ENCODE measurements around the gene CASKIN1.

The CASKIN1 gene

GRCh38 chr16:2199621-2200139, 3.3 kb upstream of the CASKIN1 start:
- DNase-seq (ENCODE audit: extremely low read depth, insufficient read length) = no peak
- peaks cover 2% of the 10 kb centered on the region; the same call in 1 of the 2 replicates for H3K27me3 ChIP-seq (replicated peaks; ENCODE audit: control insufficient read depth, insufficient read depth, low read length)
- TF ChIP-seq CTCF (IDR thresholded peaks at IDR 0.05; ENCODE audit: insufficient read depth, low read length, poor library complexity, severe bottlenecking) = no peak
- no peak overlapping the region for H3K4me3 ChIP-seq (replicated peaks; ENCODE audit: low read depth, low read length)
- no peaks in the 10 kb centered on the region for H3K36me3 ChIP-seq (ENCODE audit: control insufficient read depth, insufficient read depth, low read length)

DNA sequence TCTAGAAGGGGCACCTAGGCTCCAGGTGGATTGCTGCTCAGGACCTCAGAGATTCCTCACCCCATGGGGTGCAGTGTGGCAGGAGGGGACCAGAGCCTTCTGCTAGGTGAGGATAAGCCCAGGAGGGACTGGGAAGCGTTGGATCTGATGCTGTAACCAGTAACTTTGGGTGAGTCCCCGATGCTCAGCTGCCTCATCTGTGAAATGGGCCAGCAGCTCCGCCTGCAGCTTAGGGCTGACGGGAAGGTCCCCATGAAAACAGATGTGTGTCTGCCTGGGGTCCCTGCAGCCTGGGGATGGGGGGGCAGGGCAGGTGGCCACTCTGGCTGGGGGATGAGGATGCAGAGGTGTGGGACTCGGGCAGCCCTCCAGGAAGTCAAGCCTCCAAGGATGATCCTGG, 2.7 kb upstream of the CASKIN1 start:
- TF ChIP-seq CTCF (IDR thresholded peaks at IDR 0.05; ENCODE audit: insufficient read depth, low read length, poor library complexity, severe bottlenecking) = no peak
- no peak for DNase-seq (ENCODE audit: extremely low read depth, insufficient read length)
- H3K4me3 ChIP-seq (replicated peaks; ENCODE audit: low read depth, low read length) = no peak overlapping the region
- no peaks in the 10 kb centered on the region for H3K36me3 ChIP-seq (ENCODE audit: control insufficient read depth, insufficient read depth, low read length)
- peaks cover 2% of the 10 kb centered on the region; the same call in 1 of the 2 replicates for H3K27me3 ChIP-seq (replicated peaks; ENCODE audit: control insufficient read depth, insufficient read depth, low read length)

DNA sequence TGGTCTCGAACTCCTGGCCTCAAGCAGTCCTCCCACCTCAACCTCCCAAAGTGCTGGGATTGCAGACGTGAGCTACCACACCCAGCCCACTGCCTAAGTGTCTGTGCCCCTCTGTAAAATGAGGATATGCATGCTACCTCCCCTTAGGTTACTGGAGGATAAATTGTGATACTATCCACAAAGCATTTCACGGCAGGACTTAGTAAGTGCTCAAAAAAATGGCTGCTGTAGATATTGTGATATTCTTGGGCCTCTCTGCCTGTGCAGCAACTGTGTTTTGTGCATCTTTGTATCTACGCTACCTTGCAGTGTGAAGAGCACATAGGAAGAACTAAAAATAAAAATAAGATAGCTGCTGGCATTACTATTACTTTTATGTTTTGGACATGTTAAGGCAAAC, 1.9 kb upstream of the CASKIN1 start:
- Histone ChIP-seq H3K4me3 (replicated peaks; ENCODE audit: low read depth, low read length) (no peak overlapping the region), H3K27me3 (replicated peaks; ENCODE audit: control insufficient read depth, insufficient read depth, low read length) (peaks cover 2% of the 10 kb centered on the region; the same call in 1 of the 2 replicates), H3K36me3 (ENCODE audit: control insufficient read depth, insufficient read depth, low read length) (no peaks in the 10 kb centered on the region)
- no peak for DNase-seq (ENCODE audit: extremely low read depth, insufficient read length)
- TF ChIP-seq CTCF (IDR thresholded peaks at IDR 0.05; ENCODE audit: insufficient read depth, low read length, poor library complexity, severe bottlenecking) = no peak

- H3K27me3 ChIP-seq (replicated peaks; ENCODE audit: control insufficient read depth, insufficient read depth, low read length) = peaks cover 2% of the 10 kb centered on the region; the same call in 1 of the 2 replicates
- no peak for DNase-seq (ENCODE audit: extremely low read depth, insufficient read length)
- no peak overlapping the region for H3K4me3 ChIP-seq (replicated peaks; ENCODE audit: low read depth, low read length)
- no peaks in the 10 kb centered on the region for H3K36me3 ChIP-seq (ENCODE audit: control insufficient read depth, insufficient read depth, low read length)
- no peak for TF ChIP-seq CTCF (IDR thresholded peaks at IDR 0.05; ENCODE audit: insufficient read depth, low read length, poor library complexity, severe bottlenecking)
Measured at GRCh38 chr16:2197765-2198164, 1.4 kb upstream of the CASKIN1 start.

- Histone ChIP-seq H3K27me3 (replicated peaks; ENCODE audit: control insufficient read depth, insufficient read depth, low read length) (peaks cover 2% of the 10 kb centered on the region; the same call in 1 of the 2 replicates), H3K36me3 (ENCODE audit: control insufficient read depth, insufficient read depth, low read length) (no peaks in the 10 kb centered on the region), H3K4me3 (replicated peaks; ENCODE audit: low read depth, low read length) (no peak overlapping the region)
- DNase-seq (ENCODE audit: extremely low read depth, insufficient read length) = no peak
- no peak for TF ChIP-seq CTCF (IDR thresholded peaks at IDR 0.05; ENCODE audit: insufficient read depth, low read length, poor library complexity, severe bottlenecking)
Measured at GRCh38 chr16:2196981-2197511, 641 bp upstream of the CASKIN1 start.
